Measurements from ENCODE around the gene NCOA3. TPM values are rescaled to one million over a fixed set of nuclear protein-coding genes. Genes with fewer than 3 reads are reported as not detected.

Gene NCOA3
- polyA plus RNA-seq, 3 donors: 13.5 to 21.8 (median 21.3) TPM

GRCh38 chr20:47453167-47453782, 48.4 kb upstream of the NCOA3 start:
- Histone ChIP-seq H3K79me2 (ENCODE audit: insufficient read depth, low read length) (no peaks in the 10 kb centered on the region), H3K9ac (ENCODE audit: insufficient read depth, low read length, poor library complexity, severe bottlenecking) (no peak overlapping the region), H3K9me3 (replicated peaks in 1 of 2; ENCODE audit: control insufficient read depth in 1 of 2, insufficient read depth in 1 of 2, low read length in 2 of 2) (no peaks in the 10 kb centered on the region), H3K27me3 (ENCODE audit: control insufficient read depth in 2 of 2, insufficient read depth in 2 of 2, low read length in 2 of 2) (no peaks in the 10 kb centered on the region), H3K4me1 (ENCODE audit: control insufficient read depth in 1 of 2, insufficient read depth in 2 of 2, low read length in 2 of 2) (peaks cover 19 to 28% of the 10 kb centered on the region in 2 donors), H2AFZ (ENCODE audit: insufficient read depth, low read depth, low read length, poor library complexity, severe bottlenecking) (no peak overlapping the region), H4K20me1 (ENCODE audit: insufficient read depth, low read length) (no peaks in the 10 kb centered on the region), H3K4me2 (replicated peaks; ENCODE audit: extremely low read depth, low read length, poor library complexity, severe bottlenecking) (no peak overlapping the region), H3K4me3 (replicated peaks in 1 of 3; ENCODE audit: low read depth in 2 of 3, low read length in 3 of 3) (no peak overlapping the region), H3K36me3 (replicated peaks in 1 of 2; ENCODE audit: control insufficient read depth in 1 of 2, insufficient read depth in 2 of 2, low read length in 2 of 2) (no peaks in the 10 kb centered on the region), H3K27ac (ENCODE audit: low read depth in 1 of 2, low read length in 2 of 2) (no peak overlapping the region)
- intact Hi-C loops (cut with micrococcal nuclease): no loop called here
- Mint-ChIP-seq H3K4me3 (no peak overlapping the region), H3K9me3 (no peaks in the 10 kb centered on the region), H3K27ac (peak overlapping the region in 2 of 7 donors; percentile 21 to 24), H3K4me1 (peaks cover 29% of the 10 kb centered on the region), H3K27me3 (ENCODE audit: low read depth in 3 of 3) (peaks cover 0 to 2% (median 0%) of the 10 kb centered on the region in 3 donors), H3K36me3 (no peaks in the 10 kb centered on the region)
- DNase-seq: no peak
- no peak for TF ChIP-seq CTCF (IDR thresholded peaks at IDR 0.05)
- 100% methylated on average over 1 of the region's 4 CpGs for WGBS (ENCODE audit: insufficient coverage)

- H2AFZ ChIP-seq (ENCODE audit: insufficient read depth, low read depth, low read length, poor library complexity, severe bottlenecking): peak overlapping the region; percentile 43
These were observed 47.2 kb upstream of the NCOA3 start for GRCh38 chr20:47454298-47455132.

More at GRCh38 chr20:47454298-47455132, 47.2 kb upstream of the NCOA3 start:
- Mint-ChIP-seq H3K27ac (peak overlapping the region in 2 of 7 donors; percentile 50 to 90), H3K4me3 (peak overlapping the region in 1 of 2 donors; percentile 20), H3K27me3 (ENCODE audit: low read depth in 3 of 3) (peaks cover 0 to 2% (median 0%) of the 10 kb centered on the region in 3 donors), H3K36me3 (no peaks in the 10 kb centered on the region), H3K9me3 (no peaks in the 10 kb centered on the region), H3K4me1 (peaks cover 29% of the 10 kb centered on the region)
- Histone ChIP-seq H4K20me1 (ENCODE audit: insufficient read depth, low read length) (no peaks in the 10 kb centered on the region), H3K27ac (ENCODE audit: low read depth in 1 of 2, low read length in 2 of 2) (no peak overlapping the region), H3K4me1 (ENCODE audit: control insufficient read depth in 1 of 2, insufficient read depth in 2 of 2, low read length in 2 of 2) (peaks cover 19 to 28% of the 10 kb centered on the region in 2 donors), H3K79me2 (ENCODE audit: insufficient read depth, low read length) (no peaks in the 10 kb centered on the region), H3K36me3 (replicated peaks in 1 of 2; ENCODE audit: control insufficient read depth in 1 of 2, insufficient read depth in 2 of 2, low read length in 2 of 2) (no peaks in the 10 kb centered on the region), H3K4me2 (replicated peaks; ENCODE audit: extremely low read depth, low read length, poor library complexity, severe bottlenecking) (no peak overlapping the region), H3K4me3 (replicated peaks in 1 of 3; ENCODE audit: low read depth in 2 of 3, low read length in 3 of 3) (no peak overlapping the region), H3K9ac (ENCODE audit: insufficient read depth, low read length, poor library complexity, severe bottlenecking) (no peak overlapping the region), H3K9me3 (replicated peaks in 1 of 2; ENCODE audit: control insufficient read depth in 1 of 2, insufficient read depth in 1 of 2, low read length in 2 of 2) (no peaks in the 10 kb centered on the region), H3K27me3 (ENCODE audit: control insufficient read depth in 2 of 2, insufficient read depth in 2 of 2, low read length in 2 of 2) (no peaks in the 10 kb centered on the region)
- no peak for DNase-seq
- no peak for TF ChIP-seq CTCF (IDR thresholded peaks at IDR 0.05)
- intact Hi-C loops (cut with micrococcal nuclease): no loop called here
- WGBS (ENCODE audit: insufficient coverage): 67% methylated on average over 3 of the region's 10 CpGs

Measured in CD14-positive monocyte (primary cell).